Cardiac muscle cell (in vitro differentiated cells and primary cell): Measurements from ENCODE around the gene EZR. TPM values are rescaled to one million over a fixed set of nuclear protein-coding genes. Genes with fewer than 3 reads are reported as not detected.
A peak's percentile ranks its signal among the peaks of the same experiment; 100 is the strongest.

Source experiments
- DNase-seq, 2 donors: peaks; one replicate each; pipeline versions ENCODE4 v3.0.0 to v3.0.0-alpha.2; 2010 to 2017; ENCODE audit warnings: low read depth in 1 of 2, low spot score in 1 of 2
- H3K27ac ChIP-seq: fragments of 200-600 bp; sonication (generic); 2 replicates; pipeline ENCODE4 v1.5.1; 2016
- H3K27me3 ChIP-seq: fragments of 200-600 bp; sonication (generic); 2 replicates; pipeline ENCODE4 v1.6.0; 2016; ENCODE audit warnings: control low read depth
- H3K36me3 ChIP-seq: fragments of 200-600 bp; sonication (generic); 2 replicates; pipeline ENCODE4 v1.5.1; 2016; ENCODE audit warnings: control low read depth
- H3K4me1 ChIP-seq: fragments of 200-600 bp; sonication (generic); 2 replicates; pipeline ENCODE4 v1.8.1; 2017; ENCODE audit warnings: low read depth, mild to moderate bottlenecking, mixed run types
- H3K4me3 ChIP-seq: fragments of 200-600 bp; sonication (generic); 2 replicates; pipeline ENCODE4 v1.5.1; 2016; ENCODE audit warnings: mild to moderate bottlenecking
- H3K9me3 ChIP-seq: fragments of 200-600 bp; sonication (generic); 2 replicates; pipeline ENCODE4 v1.5.1; 2017; ENCODE audit warnings: low read depth, mild to moderate bottlenecking, control low read depth
- polyA plus RNA-seq: library from polyadenylated mRNA; unstranded; fragments of >200 nt; fragmentation: Nextera tagmentation; extraction: Ambion mirVana; gene quantifications from 2 replicates; pipeline ENCODE4 v1.2.1, GENCODE V29; 2016
- total RNA-seq: library from RNA; depleted of rRNA; stranded (reverse); fragments of >200 nt; gene quantifications from 2 replicates; pipeline ENCODE4 v1.2.3, GENCODE V29; 2016
- TF ChIP-seq, protein P1 (sequence below): IDR thresholded peaks from 2 replicates; pipeline ENCODE4 v1.5.1; 2012; ENCODE audit warnings: low read depth, mild to moderate bottlenecking, low read length

Gene EZR
- total and polyA plus RNA-seq, 2 experiments from 2014 or later = 356 to 448 TPM

DNA sequence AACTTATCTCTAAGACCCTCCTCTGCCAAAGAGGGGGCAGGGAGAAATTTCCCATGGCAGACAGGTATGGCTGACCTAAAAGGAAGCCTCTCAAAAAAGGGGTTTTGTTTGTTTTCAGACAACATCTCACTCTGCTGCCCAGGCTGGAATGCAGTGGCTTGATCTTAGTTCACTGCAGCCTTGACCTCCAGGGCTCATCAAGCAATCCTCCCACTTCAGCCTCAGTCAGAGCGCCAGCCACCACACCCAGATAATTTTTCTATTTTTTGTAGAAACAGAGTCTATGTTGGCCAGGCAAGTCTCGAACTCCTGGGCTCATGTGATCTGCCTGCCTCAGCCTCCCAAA lies 3.8 kb downstream of the EZR start:
- Histone ChIP-seq H3K4me3 (peak overlapping the region; percentile 100), H3K27ac (no peak overlapping the region), H3K36me3 (peaks cover 5% of the 10 kb centered on the region), H3K4me1 (peaks cover 51% of the 10 kb centered on the region), H3K27me3 (no peaks in the 10 kb centered on the region), H3K9me3 (no peaks in the 10 kb centered on the region)
- DNase-seq = no peak
- TF ChIP-seq, protein P1, sequence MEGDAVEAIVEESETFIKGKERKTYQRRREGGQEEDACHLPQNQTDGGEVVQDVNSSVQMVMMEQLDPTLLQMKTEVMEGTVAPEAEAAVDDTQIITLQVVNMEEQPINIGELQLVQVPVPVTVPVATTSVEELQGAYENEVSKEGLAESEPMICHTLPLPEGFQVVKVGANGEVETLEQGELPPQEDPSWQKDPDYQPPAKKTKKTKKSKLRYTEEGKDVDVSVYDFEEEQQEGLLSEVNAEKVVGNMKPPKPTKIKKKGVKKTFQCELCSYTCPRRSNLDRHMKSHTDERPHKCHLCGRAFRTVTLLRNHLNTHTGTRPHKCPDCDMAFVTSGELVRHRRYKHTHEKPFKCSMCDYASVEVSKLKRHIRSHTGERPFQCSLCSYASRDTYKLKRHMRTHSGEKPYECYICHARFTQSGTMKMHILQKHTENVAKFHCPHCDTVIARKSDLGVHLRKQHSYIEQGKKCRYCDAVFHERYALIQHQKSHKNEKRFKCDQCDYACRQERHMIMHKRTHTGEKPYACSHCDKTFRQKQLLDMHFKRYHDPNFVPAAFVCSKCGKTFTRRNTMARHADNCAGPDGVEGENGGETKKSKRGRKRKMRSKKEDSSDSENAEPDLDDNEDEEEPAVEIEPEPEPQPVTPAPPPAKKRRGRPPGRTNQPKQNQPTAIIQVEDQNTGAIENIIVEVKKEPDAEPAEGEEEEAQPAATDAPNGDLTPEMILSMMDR = no peak

DNA sequence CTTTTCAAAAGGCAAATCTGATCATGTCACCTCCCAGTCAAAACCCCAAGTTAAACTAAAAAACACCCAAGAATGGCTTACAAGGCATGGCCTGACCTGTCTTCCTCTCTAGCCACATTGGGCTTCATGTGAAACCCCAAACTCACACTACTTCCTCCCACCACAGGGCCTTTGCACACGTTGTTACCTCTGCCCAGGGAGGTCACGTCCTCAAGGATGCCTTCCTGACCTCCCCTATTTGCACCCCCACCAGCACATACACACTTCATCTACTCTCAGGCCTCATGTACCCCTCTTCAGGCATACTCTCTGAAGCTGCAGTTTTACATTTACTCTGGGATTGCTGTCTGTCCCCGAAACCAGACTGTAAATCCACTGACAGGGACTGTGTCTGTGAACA lies 6.1 kb downstream of the EZR start:
- TF ChIP-seq, protein P1 = no peak
- H3K36me3 ChIP-seq = peaks cover 5% of the 10 kb centered on the region
- H3K9me3 ChIP-seq = no peaks in the 10 kb centered on the region
- H3K4me3 ChIP-seq = no peak overlapping the region
- H3K27ac ChIP-seq = no peak overlapping the region
- DNase-seq = no peak
- peaks cover 60% of the 10 kb centered on the region for H3K4me1 ChIP-seq
- H3K27me3 ChIP-seq = no peaks in the 10 kb centered on the region

DNA sequence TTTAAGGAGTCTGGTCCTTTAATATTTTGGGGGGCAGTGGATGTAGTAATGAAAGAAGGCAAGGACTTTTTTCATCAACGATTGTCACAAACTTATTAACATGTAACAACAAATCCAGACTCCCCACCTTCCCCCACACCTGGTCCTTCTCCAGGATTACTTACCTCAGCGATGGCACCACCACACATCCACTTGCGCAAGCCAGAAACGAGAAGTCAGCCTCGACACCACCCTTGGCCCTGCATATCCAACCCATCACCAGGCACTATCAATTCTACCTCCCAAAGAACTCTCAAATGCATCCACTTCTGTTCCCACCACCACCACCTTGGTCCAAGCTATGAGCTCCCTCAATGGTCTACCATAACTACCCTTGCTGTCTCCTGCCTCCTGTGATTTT lies 6.6 kb downstream of the EZR start:
- Histone ChIP-seq H3K36me3 (peaks cover 5% of the 10 kb centered on the region), H3K9me3 (no peaks in the 10 kb centered on the region), H3K27me3 (no peaks in the 10 kb centered on the region), H3K4me3 (no peak overlapping the region), H3K27ac (no peak overlapping the region), H3K4me1 (peaks cover 62% of the 10 kb centered on the region)
- no peak for DNase-seq
- TF ChIP-seq, protein P1 = no peak

DNA sequence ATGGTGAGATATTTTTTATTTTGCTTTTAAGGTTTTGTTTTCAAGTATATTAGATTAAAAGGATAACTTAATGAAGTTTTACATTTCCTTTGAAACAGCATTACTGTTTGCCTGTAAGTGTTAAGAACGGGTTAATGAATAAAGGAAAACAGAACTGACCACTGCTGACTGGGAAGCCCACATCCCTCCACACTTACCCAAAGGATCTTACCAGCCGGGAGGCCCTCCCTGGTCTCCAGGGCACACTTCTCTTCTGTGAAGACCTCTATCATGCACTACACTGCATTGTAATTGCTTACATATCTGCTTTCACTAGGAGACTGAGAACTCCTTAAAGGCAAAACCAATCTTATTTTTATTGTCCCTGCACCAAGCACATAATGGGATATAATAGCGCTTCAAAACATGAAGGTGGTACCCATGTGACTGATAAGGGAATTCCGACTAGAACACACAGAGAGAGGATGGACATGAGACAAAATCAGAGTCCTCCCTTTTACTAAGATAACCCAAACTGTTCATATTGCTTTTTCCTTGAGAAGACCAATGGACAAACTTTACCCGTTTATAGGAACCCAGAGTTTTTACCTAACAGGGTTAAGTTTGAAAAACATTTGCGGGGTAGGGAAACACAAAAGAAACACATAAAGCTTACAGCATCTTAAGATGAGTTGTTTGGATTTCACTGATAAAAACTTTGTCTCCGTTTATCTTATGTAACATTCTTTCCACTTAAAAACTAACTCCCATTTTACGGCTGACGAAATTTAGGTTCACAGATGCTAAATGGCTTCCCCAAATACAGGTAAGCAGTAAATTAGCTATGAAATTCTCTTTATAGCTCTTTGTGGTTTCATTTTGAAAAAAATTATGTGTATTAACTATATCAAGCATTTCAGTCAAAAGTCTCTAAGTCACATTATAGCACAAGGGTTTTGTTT lies 8.7 kb downstream of the EZR start:
- peaks cover 5% of the 10 kb centered on the region for H3K36me3 ChIP-seq
- no peaks in the 10 kb centered on the region for H3K9me3 ChIP-seq
- DNase-seq = no peak
- peaks cover 57% of the 10 kb centered on the region for H3K4me1 ChIP-seq
- H3K27me3 ChIP-seq = no peaks in the 10 kb centered on the region
- no peak overlapping the region for H3K27ac ChIP-seq
- no peak overlapping the region for H3K4me3 ChIP-seq
- TF ChIP-seq, protein P1 = no peak

DNA sequence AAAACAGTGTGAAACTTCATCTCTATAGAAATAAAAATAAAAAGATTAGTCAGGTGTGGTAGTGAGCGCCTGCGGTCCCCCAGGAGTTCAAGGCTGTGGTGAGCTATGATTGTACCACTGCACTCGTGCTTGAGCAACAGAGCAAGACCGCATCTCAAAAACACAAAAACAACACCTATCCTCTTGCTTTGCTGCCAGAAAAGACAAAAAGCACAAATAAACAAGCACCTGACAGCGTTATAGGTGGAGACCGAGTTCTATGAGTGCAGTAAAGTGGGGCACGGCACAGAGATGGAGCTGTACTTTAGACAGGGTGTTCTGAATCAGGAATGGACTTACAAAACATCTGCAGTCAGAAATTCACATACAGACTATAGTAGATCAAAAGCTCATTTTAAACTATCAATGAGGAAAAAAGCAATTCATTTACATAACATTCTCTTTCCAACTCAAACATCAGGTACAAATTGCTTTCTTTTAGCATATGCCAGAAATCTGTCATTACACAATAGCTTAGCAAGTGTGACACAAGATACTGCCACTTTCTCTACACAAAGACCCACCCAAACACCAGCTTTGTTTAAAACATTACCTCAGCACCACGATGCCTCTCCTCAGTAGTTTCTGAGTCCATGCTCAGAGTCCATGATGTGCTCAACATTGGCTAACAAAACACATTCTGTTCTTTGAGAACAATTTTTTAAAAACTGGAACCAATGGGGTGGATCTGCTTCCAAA lies 10.1 kb downstream of the EZR start:
- no peak overlapping the region for H3K4me3 ChIP-seq
- peaks cover 49% of the 10 kb centered on the region for H3K4me1 ChIP-seq
- DNase-seq = no peak
- no peaks in the 10 kb centered on the region for H3K9me3 ChIP-seq
- peaks cover 5% of the 10 kb centered on the region for H3K36me3 ChIP-seq
- H3K27me3 ChIP-seq = no peaks in the 10 kb centered on the region
- peak overlapping the region; percentile 24 for H3K27ac ChIP-seq
- TF ChIP-seq, protein P1 = no peak
